Measurements from ENCODE around the gene FAM13C. TPM values are rescaled to one million over a fixed set of nuclear protein-coding genes. Genes with fewer than 3 reads are reported as not detected.

The FAM13C gene
- total RNA-seq, 1 donor from 2014 or later: 1.3 TPM

GRCh38 chr10:59281861-59282260 is 80.5 kb downstream of the FAM13C start:
- no peak for ATAC-seq
- DNase-seq (ENCODE audit: low spot score): no peak

GRCh38 chr10:59279991-59280505 is 82.3 kb downstream of the FAM13C start:
- ATAC-seq: no peak
- no peak for DNase-seq (ENCODE audit: low spot score)

GRCh38 chr10:59279476-59279875 is 82.9 kb downstream of the FAM13C start:
- ATAC-seq (no peak), DNase-seq (ENCODE audit: low spot score) (no peak)

- ATAC-seq (no peak), DNase-seq (ENCODE audit: low spot score) (no peak)
Observed at GRCh38 chr10:59276919-59277318, 85.4 kb downstream of the FAM13C start.

GRCh38 chr10:59276133-59276532 is 86.2 kb downstream of the FAM13C start:
- no peak for DNase-seq (ENCODE audit: low spot score)
- no peak for ATAC-seq

DNA sequence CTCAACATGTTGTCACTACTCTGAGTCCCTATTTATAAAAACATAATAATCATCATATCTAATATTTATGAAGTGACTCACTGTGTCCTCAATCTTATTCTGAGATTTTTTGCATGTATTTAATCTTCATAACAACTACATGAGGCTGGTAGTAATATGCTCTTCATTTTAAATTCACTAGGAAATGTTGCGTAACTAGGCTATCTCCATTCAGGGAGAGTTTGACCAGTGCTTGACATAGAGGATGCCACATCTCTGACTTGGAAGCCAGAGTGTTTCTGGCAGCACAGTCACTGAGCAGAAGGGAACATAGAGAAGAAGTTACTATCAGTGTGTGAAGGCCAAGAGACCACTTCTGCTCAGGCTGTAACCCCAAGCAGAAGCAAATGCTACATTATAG is 88.9 kb downstream of the FAM13C start:
- no peak for ATAC-seq
- DNase-seq (ENCODE audit: low spot score): no peak

- DNase-seq (ENCODE audit: low spot score) (no peak), ATAC-seq (no peak)
Observed at GRCh38 chr10:59272061-59272460, 90.3 kb downstream of the FAM13C start.

DNA sequence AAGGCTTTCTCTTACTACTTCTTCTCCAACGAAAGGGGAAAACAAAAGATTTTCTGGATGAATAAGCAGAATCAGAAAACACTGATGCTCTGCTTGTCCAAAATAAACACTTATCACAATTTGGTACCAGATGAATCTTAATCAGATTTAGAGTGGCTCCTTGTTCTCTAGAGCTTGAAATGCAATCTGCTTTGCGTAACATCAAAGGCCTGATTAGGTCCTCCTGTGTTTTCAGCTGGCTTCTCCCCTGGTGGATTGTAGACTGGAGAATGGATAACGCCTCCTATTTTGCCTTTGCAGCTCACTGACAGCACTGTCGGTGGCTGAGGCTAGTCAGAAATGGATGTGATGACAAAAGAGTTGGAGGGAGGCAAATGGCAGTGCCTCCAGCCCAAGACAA is 91.2 kb downstream of the FAM13C start:
- no peak for DNase-seq (ENCODE audit: low spot score)
- no peak for ATAC-seq

DNA sequence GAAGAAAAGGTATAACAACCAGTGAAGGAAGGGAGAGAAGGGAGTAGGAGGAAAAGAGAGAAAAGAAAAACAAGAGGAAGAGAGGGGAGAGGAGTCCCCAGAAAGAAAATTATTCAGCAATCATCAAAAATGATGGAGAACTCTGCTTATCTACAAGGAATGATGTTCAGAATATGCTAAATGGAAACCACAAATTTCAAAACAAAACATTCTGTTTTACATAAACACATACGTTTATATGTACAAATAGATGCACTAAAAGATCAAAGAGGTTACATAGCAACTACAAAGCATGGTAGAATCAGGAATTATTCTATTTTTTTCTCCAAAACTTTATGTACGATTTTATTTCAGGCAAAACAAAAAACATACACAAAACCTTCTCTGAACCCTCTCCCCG is 91.9 kb downstream of the FAM13C start:
- DNase-seq (ENCODE audit: low spot score) (no peak), ATAC-seq (no peak)

GRCh38 chr10:59269651-59270050 is 92.7 kb downstream of the FAM13C start:
- ATAC-seq (no peak), DNase-seq (ENCODE audit: low spot score) (no peak)

- DNase-seq (ENCODE audit: low spot score) (no peak), ATAC-seq (no peak)
Observed at GRCh38 chr10:59268460-59268859, 93.9 kb downstream of the FAM13C start.

GRCh38 chr10:59266321-59266720 is 96.0 kb downstream of the FAM13C start:
- DNase-seq (ENCODE audit: low spot score) (no peak), ATAC-seq (no peak)

GRCh38 chr10:59265141-59265540 is 97.2 kb downstream of the FAM13C start:
- no peak for DNase-seq (ENCODE audit: low spot score)
- no peak for ATAC-seq

- no peak for ATAC-seq
- DNase-seq (ENCODE audit: low spot score): no peak
Observed at GRCh38 chr10:59258890-59259289, 103.5 kb downstream of the FAM13C start.

DNA sequence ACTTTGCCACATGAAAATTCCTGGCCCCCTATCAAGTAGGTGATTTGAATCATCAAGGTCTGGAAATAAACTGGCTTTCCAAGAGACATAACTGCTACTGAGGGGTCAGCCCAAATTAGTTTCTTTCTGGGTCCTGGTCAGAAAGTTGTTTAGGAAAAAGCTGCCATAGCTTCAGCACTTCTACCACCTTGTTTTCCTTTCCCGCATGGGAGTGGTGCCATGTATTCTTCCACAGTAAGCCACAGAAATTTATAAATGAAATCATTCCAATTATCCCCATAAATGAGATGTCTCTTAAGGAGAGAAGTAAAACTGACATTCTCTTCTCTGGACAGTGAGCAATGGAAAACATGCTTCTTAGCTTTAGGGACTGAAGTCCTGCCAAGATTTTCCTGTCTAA is 105.1 kb downstream of the FAM13C start:
- ATAC-seq: no peak
- DNase-seq (ENCODE audit: low spot score): no peak

- DNase-seq (ENCODE audit: low spot score) (no peak), ATAC-seq (no peak)
Observed at GRCh38 chr10:59255463-59255862, 106.9 kb downstream of the FAM13C start.

DNA sequence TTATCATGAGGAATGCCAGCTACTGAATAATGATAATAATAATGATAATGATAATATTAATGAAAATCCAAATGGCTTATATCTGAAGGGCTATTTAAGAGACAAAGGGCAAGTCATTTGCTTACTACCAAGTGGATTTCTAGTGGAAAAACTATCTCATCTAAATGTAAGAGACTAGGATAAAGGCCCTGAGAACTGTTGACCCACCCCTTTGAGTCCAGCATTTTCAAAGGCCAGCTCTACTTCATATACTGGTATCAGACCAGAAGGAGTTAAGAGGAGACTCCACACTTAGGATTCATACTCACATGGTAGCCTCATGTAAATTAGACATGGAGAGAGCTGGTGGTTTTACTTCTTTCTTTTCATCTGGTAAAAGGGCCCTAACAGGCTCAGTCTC is 109.9 kb downstream of the FAM13C start:
- DNase-seq (ENCODE audit: low spot score) (no peak), ATAC-seq (no peak)

GRCh38 chr10:59245686-59246085 is 116.7 kb downstream of the FAM13C start:
- DNase-seq (ENCODE audit: low spot score) (no peak), ATAC-seq (no peak)

GRCh38 chr10:59244871-59245270 is 117.5 kb downstream of the FAM13C start:
- DNase-seq (ENCODE audit: low spot score) (no peak), ATAC-seq (no peak)

GRCh38 chr10:59243611-59244195 is 118.6 kb downstream of the FAM13C start:
- ATAC-seq (no peak), DNase-seq (ENCODE audit: low spot score) (no peak)

- DNase-seq (ENCODE audit: low spot score): no peak
- ATAC-seq: no peak
Observed at GRCh38 chr10:59242991-59243390, 119.4 kb downstream of the FAM13C start.

DNA sequence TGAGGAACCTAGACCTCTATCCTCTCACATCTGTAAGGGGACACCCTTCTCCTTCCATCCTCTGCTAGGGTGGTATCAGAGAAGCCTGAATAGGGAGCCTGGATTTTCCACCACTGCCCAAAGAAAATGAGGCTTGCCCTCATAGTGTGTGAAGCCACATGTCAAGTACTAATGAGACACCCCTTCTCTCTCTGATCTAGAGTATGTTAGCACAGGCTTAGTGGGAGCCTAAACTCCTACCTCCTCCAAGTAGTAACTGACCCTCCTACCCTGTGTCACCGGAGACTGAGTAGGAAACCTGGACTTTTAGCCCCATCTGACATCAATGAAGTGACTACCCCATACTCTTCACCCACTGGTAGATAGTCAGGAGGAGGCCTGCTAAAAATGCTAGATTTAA is 120.3 kb downstream of the FAM13C start:
- no peak for ATAC-seq
- DNase-seq (ENCODE audit: low spot score): no peak

- ATAC-seq: peak; percentile 69
- DNase-seq (ENCODE audit: low spot score): no peak
Observed at GRCh38 chr10:59240582-59241183, 121.7 kb downstream of the FAM13C start.

Measured in left lobe of liver (tissue), 2 donors.